ENCODE results near the gene TRAPPC6A. TPM values are rescaled to one million over a fixed set of nuclear protein-coding genes. Genes with fewer than 3 reads are reported as not detected.

TRAPPC6A gene
- total and polyA plus RNA-seq, 9 of the 15 experiments (the other 6 are each of a cell fraction or from before 2014, with no cell fraction given): 0.82 to 23.6 (median 11.6) TPM

GRCh38 chr19:45153339-45154063 lies 24.5 kb downstream of the TRAPPC6A start (continued):
- TF ChIP-seq RBM25 (IDR thresholded peaks at IDR 0.05; ENCODE audit: low read depth, low read length, severe bottlenecking) (no peak), ZNF79 (CRISPR knock-in tag; IDR thresholded peaks at IDR 0.05; ENCODE audit: low read depth) (no peak), TCF15 (CRISPR knock-in tag; IDR thresholded peaks at IDR 0.05) (no peak), TEAD4 (IDR thresholded peaks at IDR 0.05; ENCODE audit: low read length) (no peak), TEAD4 (CRISPR knock-in tag; IDR thresholded peaks at IDR 0.05; ENCODE audit: borderline replicate concordance) (peak; percentile 58; the same call in 1 of the 2 replicates), ZFP1 (CRISPR knock-in tag; IDR thresholded peaks at IDR 0.05) (no peak), MCM5 (IDR thresholded peaks at IDR 0.05; ENCODE audit: low read depth) (no peak), KLF6 (CRISPR knock-in tag; IDR thresholded peaks at IDR 0.05; ENCODE audit: borderline replicate concordance) (no peak), ZKSCAN8 (CRISPR knock-in tag; IDR thresholded peaks at IDR 0.05) (no peak), ATF4 (CRISPR knock-in tag; IDR thresholded peaks at IDR 0.05) (no peak), USF1 (CRISPR knock-in tag; IDR thresholded peaks at IDR 0.05) (peak; percentile 71), RAD21 (CRISPR knock-in tag; conservative IDR thresholded peaks at IDR 0.05 in 1 of 2, IDR thresholded peaks at IDR 0.05 in 1 of 2) (no peak), ZNF217 (CRISPR knock-in tag; IDR thresholded peaks at IDR 0.05) (no peak), RBM15 (IDR thresholded peaks at IDR 0.05; ENCODE audit: insufficient read depth, low read length) (no peak), ZNF311 (CRISPR knock-in tag; IDR thresholded peaks at IDR 0.05) (no peak), ELK3 (CRISPR knock-in tag; IDR thresholded peaks at IDR 0.05) (no peak), ELF1 (tag; IDR thresholded peaks at IDR 0.05) (no peak), CSDE1 (IDR thresholded peaks at IDR 0.05) (no peak), TCF7 (IDR thresholded peaks at IDR 0.05; ENCODE audit: borderline replicate concordance) (no peak), SMARCB1 (IDR thresholded peaks at IDR 0.05; ENCODE audit: insufficient read length, low read depth) (no peak), RFX5 (IDR thresholded peaks at IDR 0.05; ENCODE audit: low read depth, low read length) (no peak), ZNF133 (CRISPR knock-in tag; IDR thresholded peaks at IDR 0.05) (no peak), SRSF3 (IDR thresholded peaks at IDR 0.05; ENCODE audit: insufficient read depth, low read length) (no peak)
- TF ChIP-seq, protein P1, sequence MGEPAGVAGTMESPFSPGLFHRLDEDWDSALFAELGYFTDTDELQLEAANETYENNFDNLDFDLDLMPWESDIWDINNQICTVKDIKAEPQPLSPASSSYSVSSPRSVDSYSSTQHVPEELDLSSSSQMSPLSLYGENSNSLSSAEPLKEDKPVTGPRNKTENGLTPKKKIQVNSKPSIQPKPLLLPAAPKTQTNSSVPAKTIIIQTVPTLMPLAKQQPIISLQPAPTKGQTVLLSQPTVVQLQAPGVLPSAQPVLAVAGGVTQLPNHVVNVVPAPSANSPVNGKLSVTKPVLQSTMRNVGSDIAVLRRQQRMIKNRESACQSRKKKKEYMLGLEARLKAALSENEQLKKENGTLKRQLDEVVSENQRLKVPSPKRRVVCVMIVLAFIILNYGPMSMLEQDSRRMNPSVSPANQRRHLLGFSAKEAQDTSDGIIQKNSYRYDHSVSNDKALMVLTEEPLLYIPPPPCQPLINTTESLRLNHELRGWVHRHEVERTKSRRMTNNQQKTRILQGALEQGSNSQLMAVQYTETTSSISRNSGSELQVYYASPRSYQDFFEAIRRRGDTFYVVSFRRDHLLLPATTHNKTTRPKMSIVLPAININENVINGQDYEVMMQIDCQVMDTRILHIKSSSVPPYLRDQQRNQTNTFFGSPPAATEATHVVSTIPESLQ (CRISPR knock-in tag; IDR thresholded peaks at IDR 0.05): no peak

Data from K562 (cell line).